Esophagus squamous epithelium (tissue), 5 donors: ENCODE data around the gene HOXA10. TPM values are rescaled to one million over a fixed set of nuclear protein-coding genes. Genes with fewer than 3 reads are reported as not detected.

Experiments used
- DNase-seq: peaks from one replicate; lab custom pipeline; 2025; lab: John Stamatoyannopoulos, UW
- H3K27ac ChIP-seq, 4 donors: fragments of 200-600 bp; sonication (generic); one replicate each; pipeline ENCODE4 v1.5.1; 2016 to 2019; ENCODE audit warnings: mild to moderate bottlenecking in 1 of 4
- H3K27me3 ChIP-seq, 4 donors: fragments of 200-600 bp; sonication (generic); 1 replicate in 3 of 4; 2 replicates in 1 of 4; pipeline versions ENCODE4 v1.5.1 to v1.6.0; 2017 to 2021; ENCODE audit warnings: antibody characterized with exemption in 1 of 4
- H3K36me3 ChIP-seq, 3 donors: fragments of 200-600 bp; sonication (generic); one replicate each; pipeline ENCODE4 v1.5.1; 2016 to 2019
- H3K4me1 ChIP-seq, 3 donors: fragments of 200-600 bp; sonication (generic); one replicate each; pipeline ENCODE4 v1.5.1; 2017 to 2019
- H3K4me3 ChIP-seq, 4 donors: fragments of 200-600 bp; sonication (generic); 1 replicate in 3 of 4; 2 replicates in 1 of 4; pipeline ENCODE4 v1.5.1; 2016 to 2019; ENCODE audit warnings: mild to moderate bottlenecking in 2 of 4, moderate library complexity in 1 of 4
- H3K9me3 ChIP-seq, 3 donors: fragments of 200-600 bp; sonication (generic); one replicate each; pipeline ENCODE4 v1.5.1; 2016 to 2019
- POLR2A ChIP-seq, 4 donors: fragments of 450-650 bp; IDR thresholded peaks; one replicate each; pipeline ENCODE4 v1.6.1; 2017; ENCODE audit warnings: antibody characterized with exemption in 4 of 4, mild to moderate bottlenecking in 4 of 4, moderate library complexity in 3 of 4
- WGBS, 2 donors: methylation state at CpG; one replicate each; pipeline ENCODE4 v1.1.5; 2018; 5-methylcytosine and 5-hydroxymethylcytosine counted together
- intact Hi-C: fragments of 100-400 bp; cut with DNase I; formaldehyde crosslinking; loops from one replicate; pipeline ENCODE4 v1.15.0; 2022
- total RNA-seq, 4 donors: library from RNA; depleted of rRNA; stranded (reverse); fragments of >200 nt; gene quantifications; one replicate each; pipeline ENCODE4 v1.1.0, GENCODE V29; 2016
- TF ChIP-seq, protein P1 (sequence below), 6 experiments: fragments of 450-650 bp in 4 of 6; fragments of 200-600 bp in 2 of 6; sonication (generic) in 2 of 6; IDR thresholded peaks; one replicate each; pipeline ENCODE4 v1.5.1; 2016 to 2019; ENCODE audit warnings: antibody characterized with exemption in 6 of 6, mild to moderate bottlenecking in 4 of 6, moderate library complexity in 4 of 6
- donor health status: DM: yes; HTN: yes; CAD: no.

HOXA10 gene
- total RNA-seq, 4 donors from 2014 or later: not detected

GRCh38 chr7:27138985-27139333 is 35.2 kb downstream of the HOXA10 start:
- WGBS, 2 donors: 63 to 84% methylated on average over 9 to 10 of the region's 11 CpGs
- peak overlapping the region in 3 of 4 donors; percentile 13 to 51 (median 14) for H3K4me3 ChIP-seq

DNA sequence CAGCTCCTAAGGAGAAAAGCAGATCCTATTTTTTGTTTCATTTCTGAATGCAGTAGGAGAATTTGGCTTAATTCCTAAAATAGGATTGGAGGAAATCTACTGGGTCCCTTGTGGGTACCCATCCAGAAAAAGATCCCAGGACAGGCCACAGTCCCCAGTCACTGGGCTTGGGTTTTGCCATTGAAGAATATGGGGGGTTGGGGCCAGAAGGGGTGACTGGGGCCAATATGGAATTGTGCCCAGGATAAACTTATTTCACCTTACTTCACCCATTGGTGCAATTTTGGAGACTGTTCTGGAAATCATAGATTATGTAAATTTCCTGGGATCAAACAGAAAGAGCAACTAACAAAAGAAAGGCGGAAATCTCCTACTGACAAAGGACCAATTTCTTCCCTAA is 35.6 kb downstream of the HOXA10 start:
- H3K27me3 ChIP-seq: peaks cover 0 to 48% (median 0%) of the 10 kb centered on the region in 4 donors
- TF ChIP-seq, protein P1, sequence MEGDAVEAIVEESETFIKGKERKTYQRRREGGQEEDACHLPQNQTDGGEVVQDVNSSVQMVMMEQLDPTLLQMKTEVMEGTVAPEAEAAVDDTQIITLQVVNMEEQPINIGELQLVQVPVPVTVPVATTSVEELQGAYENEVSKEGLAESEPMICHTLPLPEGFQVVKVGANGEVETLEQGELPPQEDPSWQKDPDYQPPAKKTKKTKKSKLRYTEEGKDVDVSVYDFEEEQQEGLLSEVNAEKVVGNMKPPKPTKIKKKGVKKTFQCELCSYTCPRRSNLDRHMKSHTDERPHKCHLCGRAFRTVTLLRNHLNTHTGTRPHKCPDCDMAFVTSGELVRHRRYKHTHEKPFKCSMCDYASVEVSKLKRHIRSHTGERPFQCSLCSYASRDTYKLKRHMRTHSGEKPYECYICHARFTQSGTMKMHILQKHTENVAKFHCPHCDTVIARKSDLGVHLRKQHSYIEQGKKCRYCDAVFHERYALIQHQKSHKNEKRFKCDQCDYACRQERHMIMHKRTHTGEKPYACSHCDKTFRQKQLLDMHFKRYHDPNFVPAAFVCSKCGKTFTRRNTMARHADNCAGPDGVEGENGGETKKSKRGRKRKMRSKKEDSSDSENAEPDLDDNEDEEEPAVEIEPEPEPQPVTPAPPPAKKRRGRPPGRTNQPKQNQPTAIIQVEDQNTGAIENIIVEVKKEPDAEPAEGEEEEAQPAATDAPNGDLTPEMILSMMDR (IDR thresholded peaks at IDR 0.05): no peak
- no peak for TF ChIP-seq POLR2A (IDR thresholded peaks at IDR 0.05)
- peaks cover 14 to 70% (median 14%) of the 10 kb centered on the region in 3 donors for H3K4me1 ChIP-seq
- no peak overlapping the region for H3K4me3 ChIP-seq
- WGBS, 2 donors: 73 to 92% methylated on average over 1 of the region's 1 CpG
- intact Hi-C loops: no loop called here
- peak overlapping the region; percentile 35 to 92 (median 82) for H3K27ac ChIP-seq
- no peaks in the 10 kb centered on the region for H3K36me3 ChIP-seq
- H3K9me3 ChIP-seq: no peaks in the 10 kb centered on the region
- DNase-seq: no peak

More at GRCh38 chr7:27138985-27139333, 35.2 kb downstream of the HOXA10 start:
- intact Hi-C loops: no loop called here
- peak overlapping the region; percentile 35 to 92 (median 82) for H3K27ac ChIP-seq
- peaks cover 0 to 53% (median 0%) of the 10 kb centered on the region in 4 donors for H3K27me3 ChIP-seq
- no peak for DNase-seq
- H3K4me1 ChIP-seq: peaks cover 10 to 70% (median 14%) of the 10 kb centered on the region in 3 donors
- TF ChIP-seq, protein P1 (IDR thresholded peaks at IDR 0.05): no peak
- TF ChIP-seq POLR2A (IDR thresholded peaks at IDR 0.05): no peak
- H3K36me3 ChIP-seq: no peaks in the 10 kb centered on the region
- no peaks in the 10 kb centered on the region for H3K9me3 ChIP-seq

- no peak for TF ChIP-seq POLR2A (IDR thresholded peaks at IDR 0.05)
- TF ChIP-seq, protein P1 (IDR thresholded peaks at IDR 0.05): no peak
- 90% methylated on average over 2 of the region's 2 CpGs for WGBS, 2 donors
- Histone ChIP-seq H3K27me3 (peaks cover 0 to 41% (median 0%) of the 10 kb centered on the region in 4 donors), H3K36me3 (no peaks in the 10 kb centered on the region), H3K9me3 (no peaks in the 10 kb centered on the region), H3K4me1 (peaks cover 14 to 64% (median 14%) of the 10 kb centered on the region in 3 donors), H3K27ac (peak overlapping the region in 3 of 4 donors; percentile 79 to 92 (median 86)), H3K4me3 (no peak overlapping the region)
- DNase-seq: no peak
- intact Hi-C loops: no loop called here
Measured at GRCh38 chr7:27137640-27138315, 36.3 kb downstream of the HOXA10 start.

DNA sequence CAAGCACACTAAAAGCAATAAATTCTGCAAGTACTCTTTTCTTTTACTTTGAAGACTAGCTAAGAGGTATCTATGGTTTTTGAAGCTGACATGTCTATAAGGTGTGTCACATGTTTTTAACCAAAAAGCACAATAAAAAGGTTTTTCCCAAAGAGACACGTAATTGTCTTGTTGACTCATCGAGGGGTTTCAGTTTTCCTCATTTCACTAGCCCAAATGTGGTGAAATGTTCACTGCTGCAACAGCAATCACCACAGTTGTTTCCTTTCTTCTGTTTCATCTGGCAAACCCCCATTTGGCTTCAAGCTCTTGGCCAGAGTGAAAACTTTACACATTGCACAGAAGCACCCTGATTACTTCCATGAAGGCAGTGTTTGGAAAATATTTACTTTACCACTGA is 39.7 kb downstream of the HOXA10 start:
- no peak for DNase-seq
- H3K9me3 ChIP-seq: no peaks in the 10 kb centered on the region
- no peaks in the 10 kb centered on the region for H3K36me3 ChIP-seq
- 0 to 2% methylated on average over 2 of the region's 2 CpGs for WGBS, 2 donors
- peaks cover 14 to 61% (median 18%) of the 10 kb centered on the region in 3 donors for H3K4me1 ChIP-seq
- TF ChIP-seq, protein P1 (IDR thresholded peaks at IDR 0.05): no peak
- no peak for TF ChIP-seq POLR2A (IDR thresholded peaks at IDR 0.05)
- no peak overlapping the region for H3K4me3 ChIP-seq
- peaks cover 0 to 16% (median 0%) of the 10 kb centered on the region in 4 donors for H3K27me3 ChIP-seq
- H3K27ac ChIP-seq: peak overlapping the region in 3 of 4 donors; percentile 16 to 63 (median 56)
- intact Hi-C loops: no loop called here
